Mesothelial cell of epicardium (in vitro differentiated cells): ENCODE data around the gene ZP2. TPM values are rescaled to one million over a fixed set of nuclear protein-coding genes. Genes with fewer than 3 reads are reported as not detected.

Experiments used
- DNase-seq, 2 experiments: peaks; one replicate each; pipeline ENCODE4 v3.0.0; 2021; ENCODE audit warnings: low spot score in 2 of 2; ENCODE audit not compliant: unreplicated experiment in 2 of 2
- H3K27ac Mint-ChIP-seq: 2 replicates; pipeline ENCODE4 v1.8.0; 2021; ENCODE audit warnings: mixed read lengths
- H3K27me3 Mint-ChIP-seq: 2 replicates; pipeline ENCODE4 v1.8.0; 2021; ENCODE audit warnings: low read depth, mixed read lengths
- H3K36me3 Mint-ChIP-seq: 2 replicates; pipeline ENCODE4 v1.8.0; 2021; ENCODE audit warnings: mixed read lengths
- H3K4me1 Mint-ChIP-seq: 2 replicates; pipeline ENCODE4 v1.8.0; 2021; ENCODE audit warnings: mixed read lengths
- H3K4me3 Mint-ChIP-seq: 2 replicates; pipeline ENCODE4 v1.8.0; 2021; ENCODE audit warnings: mild to moderate bottlenecking, moderate library complexity, mixed read lengths
- H3K9me3 Mint-ChIP-seq: 2 replicates; pipeline ENCODE4 v1.8.0; 2021; ENCODE audit warnings: mixed read lengths
- total RNA-seq: library from RNA; stranded (reverse); gene quantifications from 3 replicates; pipeline ENCODE4 v1.2.1, GENCODE V29; 2021
- TF ChIP-seq, protein P1 (sequence below): fragments of 200-600 bp; sonication (generic); IDR thresholded peaks from one replicate; pipeline ENCODE4 v1.5.0; 2021; ENCODE audit warnings: antibody characterized with exemption; ENCODE audit not compliant: unreplicated experiment

ZP2 gene
- total RNA-seq, 1 donor from 2014 or later, result not detected

DNA sequence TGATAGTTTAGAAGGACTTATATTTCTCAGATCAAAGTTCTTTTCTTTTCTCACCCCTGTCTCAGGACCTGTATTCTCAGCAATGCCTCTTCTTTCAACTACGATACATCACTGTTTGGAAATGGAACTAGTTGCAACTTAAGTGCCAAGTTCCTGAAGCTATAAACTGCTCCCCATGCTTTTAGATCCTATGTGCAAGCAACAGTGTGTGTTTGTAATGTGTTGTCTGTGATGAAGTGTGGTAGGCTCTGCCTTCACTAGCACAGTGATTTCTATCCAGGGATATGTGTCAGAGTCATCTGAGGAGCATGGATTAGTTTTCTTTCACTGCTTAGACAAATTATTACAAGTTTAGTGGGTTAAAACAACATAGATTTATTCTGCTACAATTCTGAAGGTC, 18.4 kb downstream of the ZP2 start:
- Mint-ChIP-seq H3K27ac (no peak overlapping the region), H3K4me1 (no peaks in the 10 kb centered on the region), H3K27me3 (peaks cover 8% of the 10 kb centered on the region), H3K36me3 (no peaks in the 10 kb centered on the region), H3K4me3 (no peak overlapping the region), H3K9me3 (peaks cover 7% of the 10 kb centered on the region)
- DNase-seq, result no peak
- TF ChIP-seq, protein P1, sequence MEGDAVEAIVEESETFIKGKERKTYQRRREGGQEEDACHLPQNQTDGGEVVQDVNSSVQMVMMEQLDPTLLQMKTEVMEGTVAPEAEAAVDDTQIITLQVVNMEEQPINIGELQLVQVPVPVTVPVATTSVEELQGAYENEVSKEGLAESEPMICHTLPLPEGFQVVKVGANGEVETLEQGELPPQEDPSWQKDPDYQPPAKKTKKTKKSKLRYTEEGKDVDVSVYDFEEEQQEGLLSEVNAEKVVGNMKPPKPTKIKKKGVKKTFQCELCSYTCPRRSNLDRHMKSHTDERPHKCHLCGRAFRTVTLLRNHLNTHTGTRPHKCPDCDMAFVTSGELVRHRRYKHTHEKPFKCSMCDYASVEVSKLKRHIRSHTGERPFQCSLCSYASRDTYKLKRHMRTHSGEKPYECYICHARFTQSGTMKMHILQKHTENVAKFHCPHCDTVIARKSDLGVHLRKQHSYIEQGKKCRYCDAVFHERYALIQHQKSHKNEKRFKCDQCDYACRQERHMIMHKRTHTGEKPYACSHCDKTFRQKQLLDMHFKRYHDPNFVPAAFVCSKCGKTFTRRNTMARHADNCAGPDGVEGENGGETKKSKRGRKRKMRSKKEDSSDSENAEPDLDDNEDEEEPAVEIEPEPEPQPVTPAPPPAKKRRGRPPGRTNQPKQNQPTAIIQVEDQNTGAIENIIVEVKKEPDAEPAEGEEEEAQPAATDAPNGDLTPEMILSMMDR, result no peak

DNA sequence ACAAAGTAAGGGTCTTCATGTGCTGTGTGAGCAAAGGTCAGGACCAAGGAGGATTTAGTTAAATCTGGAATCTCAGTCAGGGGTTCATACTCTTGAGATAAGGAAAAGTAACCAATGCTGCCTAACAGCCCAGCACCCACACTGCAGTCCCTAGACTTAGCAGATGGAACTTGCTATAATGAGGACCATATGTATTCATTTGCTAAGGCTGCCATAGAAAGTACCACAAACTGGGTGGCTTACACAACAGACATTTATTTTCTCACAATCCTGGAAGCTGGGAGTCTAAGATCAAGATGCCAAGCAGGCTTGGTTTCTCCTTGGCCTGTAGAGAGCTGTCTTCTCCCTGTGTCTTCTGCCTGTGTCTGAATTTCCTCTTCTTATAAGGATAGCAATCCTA, 20.8 kb downstream of the ZP2 start:
- H3K27me3 Mint-ChIP-seq, result peaks cover 8% of the 10 kb centered on the region
- no peak overlapping the region for H3K27ac Mint-ChIP-seq
- H3K9me3 Mint-ChIP-seq, result peaks cover 7% of the 10 kb centered on the region
- no peak overlapping the region for H3K4me3 Mint-ChIP-seq
- DNase-seq, result no peak
- TF ChIP-seq, protein P1, result no peak
- no peaks in the 10 kb centered on the region for H3K4me1 Mint-ChIP-seq
- no peaks in the 10 kb centered on the region for H3K36me3 Mint-ChIP-seq

DNA sequence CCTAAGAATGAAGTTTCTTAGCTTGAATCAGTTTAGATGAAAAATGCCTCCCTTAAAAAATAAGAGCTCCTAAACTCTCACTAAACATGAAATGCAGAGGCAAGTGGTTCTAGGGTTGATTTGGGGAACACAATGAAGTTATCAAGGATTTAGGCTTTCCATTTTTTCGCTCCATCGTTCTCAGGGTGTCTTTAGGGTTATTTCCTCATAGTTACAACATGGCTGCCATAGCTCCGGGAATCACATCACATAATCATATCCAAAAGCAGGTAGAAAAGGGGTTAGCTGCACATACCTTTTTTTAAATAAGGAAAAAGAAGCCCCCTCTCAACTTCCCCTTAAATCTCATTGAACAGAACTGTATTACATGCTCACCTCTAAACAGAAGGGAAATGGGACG, 21.4 kb downstream of the ZP2 start:
- no peaks in the 10 kb centered on the region for H3K36me3 Mint-ChIP-seq
- H3K27ac Mint-ChIP-seq, result no peak overlapping the region
- H3K4me3 Mint-ChIP-seq, result no peak overlapping the region
- no peak for DNase-seq
- peaks cover 7% of the 10 kb centered on the region for H3K9me3 Mint-ChIP-seq
- TF ChIP-seq, protein P1, result no peak
- no peaks in the 10 kb centered on the region for H3K4me1 Mint-ChIP-seq
- peaks cover 8% of the 10 kb centered on the region for H3K27me3 Mint-ChIP-seq

DNA sequence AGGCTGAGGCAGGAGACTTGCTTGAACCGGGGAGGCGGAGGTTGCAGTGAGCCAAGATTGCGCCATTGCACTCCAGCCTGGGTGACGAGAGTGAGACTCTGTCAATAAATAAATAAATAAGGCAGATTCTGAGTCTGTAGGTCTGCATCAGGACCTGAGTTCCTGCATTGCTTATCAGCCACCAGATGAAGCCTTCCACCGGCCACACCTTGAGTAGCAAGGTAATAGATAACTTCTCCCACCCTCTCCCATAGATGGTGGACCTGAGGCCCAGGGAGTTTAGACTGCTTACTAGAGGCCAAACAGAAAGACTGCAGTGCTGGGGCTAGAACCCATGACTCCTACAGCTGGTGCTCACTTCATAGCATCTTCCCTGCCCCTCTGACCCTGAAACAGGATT, 22.1 kb downstream of the ZP2 start:
- Mint-ChIP-seq H3K36me3 (no peaks in the 10 kb centered on the region), H3K4me1 (no peaks in the 10 kb centered on the region), H3K27ac (no peak overlapping the region), H3K9me3 (peaks cover 7% of the 10 kb centered on the region), H3K4me3 (no peak overlapping the region), H3K27me3 (peaks cover 4% of the 10 kb centered on the region)
- DNase-seq, result no peak
- TF ChIP-seq, protein P1, result no peak

DNA sequence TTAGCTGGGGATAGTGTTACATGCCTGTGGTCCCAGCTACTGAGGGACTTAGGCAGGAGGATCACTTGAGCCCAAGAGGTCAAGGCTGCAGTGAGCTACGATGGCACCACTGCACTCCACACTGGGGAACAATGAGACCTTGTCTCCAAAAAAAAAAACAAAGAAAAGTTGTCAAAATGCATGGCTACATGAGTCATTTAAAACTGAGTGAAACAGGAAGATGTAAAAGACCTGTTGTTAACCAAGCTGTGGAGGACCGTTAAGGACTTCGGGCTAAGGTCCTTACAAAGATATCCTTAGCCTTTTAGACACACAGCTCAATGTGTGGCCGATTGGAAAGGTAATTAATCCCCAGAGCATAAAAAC, 25.1 kb downstream of the ZP2 start:
- TF ChIP-seq, protein P1, result no peak
- no peak overlapping the region for H3K4me3 Mint-ChIP-seq
- H3K4me1 Mint-ChIP-seq, result no peaks in the 10 kb centered on the region
- peaks cover 2% of the 10 kb centered on the region for H3K27me3 Mint-ChIP-seq
- peaks cover 23% of the 10 kb centered on the region for H3K9me3 Mint-ChIP-seq
- DNase-seq, result no peak
- no peak overlapping the region for H3K27ac Mint-ChIP-seq
- peaks cover 20% of the 10 kb centered on the region for H3K36me3 Mint-ChIP-seq

DNA sequence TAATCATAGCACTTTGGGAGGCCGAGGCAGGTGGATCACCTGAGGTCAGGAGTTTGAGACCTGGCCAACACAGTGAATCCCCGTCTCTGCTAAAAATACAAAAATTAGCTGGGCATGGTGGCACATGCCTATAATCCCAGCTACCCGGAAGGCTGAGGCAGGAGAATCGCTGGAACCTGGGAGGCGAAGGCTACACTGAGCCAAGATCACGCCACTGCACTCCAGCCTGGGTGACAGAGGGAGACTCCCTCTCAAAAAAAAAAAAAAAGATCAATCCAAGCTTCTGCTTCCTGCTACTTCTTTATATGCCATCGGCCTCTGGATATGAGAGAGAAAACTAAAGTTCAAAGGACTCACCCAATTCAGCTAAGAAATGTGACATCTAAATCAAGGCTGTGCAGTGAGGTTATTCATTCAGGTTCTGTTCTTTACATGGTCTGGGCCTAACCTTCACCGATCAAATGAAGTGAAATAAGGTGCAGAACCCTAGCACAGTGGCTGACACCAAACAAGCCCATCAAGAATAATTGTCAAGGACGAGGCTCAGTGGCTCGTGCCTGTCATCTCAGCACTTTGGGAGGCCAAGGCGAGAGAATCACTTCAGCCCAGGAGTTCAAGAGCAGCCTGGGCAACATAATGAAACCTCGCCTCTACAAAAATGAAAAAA, 25.6 kb downstream of the ZP2 start:
- no peak for DNase-seq
- Mint-ChIP-seq H3K4me3 (no peak overlapping the region), H3K4me1 (no peaks in the 10 kb centered on the region), H3K27ac (no peak overlapping the region), H3K36me3 (peaks cover 26% of the 10 kb centered on the region), H3K9me3 (peaks cover 27% of the 10 kb centered on the region), H3K27me3 (peaks cover 2% of the 10 kb centered on the region)
- TF ChIP-seq, protein P1, result no peak
